ENCODE results near the gene TMEM250. TPM values are rescaled to one million over a fixed set of nuclear protein-coding genes. Genes with fewer than 3 reads are reported as not detected.

Gene TMEM250
- total RNA-seq, 1 experiment from 2014 or later = 78.4 TPM

DNA sequence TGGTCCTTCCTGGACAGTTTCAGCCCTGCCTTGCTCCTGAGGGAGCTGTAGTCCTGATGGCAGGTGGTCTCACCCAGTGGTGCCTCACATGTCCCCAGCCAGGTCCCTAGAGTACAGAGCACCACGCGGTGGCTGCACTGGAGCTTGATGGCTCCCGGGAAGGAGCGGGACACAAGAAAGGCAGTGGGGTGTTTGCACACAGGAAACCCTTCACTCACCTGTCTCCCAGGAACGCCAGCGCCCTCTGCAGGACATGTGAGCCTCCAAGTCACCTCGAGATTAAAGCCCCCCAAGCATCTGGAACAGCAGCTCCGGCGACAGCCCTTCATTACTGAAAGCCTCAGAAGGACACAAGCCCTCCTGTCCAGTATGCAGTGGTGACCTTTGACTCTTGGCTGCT lies 19.9 kb upstream of the TMEM250 start:
- DNase-seq = no peak
- Histone ChIP-seq H3K36me3 (no peaks in the 10 kb centered on the region), H3K9me3 (no peaks in the 10 kb centered on the region), H3K27me3 (peaks cover 14% of the 10 kb centered on the region; the same call in 1 of the 2 replicates), H3K4me3 (no peak overlapping the region)

DNA sequence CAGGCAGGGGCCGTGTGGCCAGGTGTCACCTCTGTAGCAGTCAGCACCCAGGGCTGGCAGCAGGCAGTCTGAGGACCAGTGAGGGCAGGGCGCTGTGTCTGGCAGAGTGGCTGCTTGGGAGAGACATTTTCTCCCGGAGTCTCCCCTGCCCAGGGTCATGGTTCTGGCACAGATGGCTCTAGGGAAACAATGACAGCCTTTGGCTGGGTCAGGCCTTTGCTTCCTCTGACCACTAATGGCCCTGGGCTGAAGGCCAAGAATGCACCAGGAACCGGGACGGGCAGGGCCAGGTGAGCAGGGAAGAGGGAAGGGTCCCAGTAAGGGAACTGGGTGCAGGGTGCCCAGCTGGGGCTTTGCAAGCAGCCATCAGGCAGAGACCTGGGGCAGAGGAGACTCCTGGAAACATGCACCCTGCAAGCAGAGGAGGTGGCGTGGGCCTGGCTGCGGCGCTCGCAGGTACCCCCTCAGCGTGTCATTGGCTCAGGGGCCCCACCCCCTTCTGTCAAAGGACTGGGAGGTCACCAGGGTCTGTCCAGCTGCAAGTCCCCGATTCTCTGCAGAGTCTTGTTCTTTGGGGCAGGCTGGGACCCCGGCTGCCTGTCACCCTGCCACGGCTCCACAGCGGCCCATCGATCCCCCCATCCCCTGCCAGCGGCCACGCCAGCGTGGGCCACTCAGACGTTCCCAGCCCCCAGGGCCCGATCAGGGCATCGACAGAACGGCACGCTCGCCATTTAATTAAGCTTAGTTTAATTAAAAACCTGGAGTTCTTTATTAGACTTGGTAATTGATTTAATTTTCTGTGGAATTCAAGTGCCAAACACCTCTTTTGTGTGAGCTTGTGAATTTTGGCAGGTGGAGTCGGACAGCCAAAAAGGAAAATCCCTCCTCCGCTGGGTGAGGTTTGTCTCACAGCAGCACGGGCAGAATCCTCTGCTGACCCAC lies 18.9 kb upstream of the TMEM250 start:
- DNase-seq = no peak
- Histone ChIP-seq H3K36me3 (no peaks in the 10 kb centered on the region), H3K4me3 (no peak overlapping the region), H3K9me3 (no peaks in the 10 kb centered on the region), H3K27me3 (peaks cover 16% of the 10 kb centered on the region; the same call in 1 of the 2 replicates)

DNA sequence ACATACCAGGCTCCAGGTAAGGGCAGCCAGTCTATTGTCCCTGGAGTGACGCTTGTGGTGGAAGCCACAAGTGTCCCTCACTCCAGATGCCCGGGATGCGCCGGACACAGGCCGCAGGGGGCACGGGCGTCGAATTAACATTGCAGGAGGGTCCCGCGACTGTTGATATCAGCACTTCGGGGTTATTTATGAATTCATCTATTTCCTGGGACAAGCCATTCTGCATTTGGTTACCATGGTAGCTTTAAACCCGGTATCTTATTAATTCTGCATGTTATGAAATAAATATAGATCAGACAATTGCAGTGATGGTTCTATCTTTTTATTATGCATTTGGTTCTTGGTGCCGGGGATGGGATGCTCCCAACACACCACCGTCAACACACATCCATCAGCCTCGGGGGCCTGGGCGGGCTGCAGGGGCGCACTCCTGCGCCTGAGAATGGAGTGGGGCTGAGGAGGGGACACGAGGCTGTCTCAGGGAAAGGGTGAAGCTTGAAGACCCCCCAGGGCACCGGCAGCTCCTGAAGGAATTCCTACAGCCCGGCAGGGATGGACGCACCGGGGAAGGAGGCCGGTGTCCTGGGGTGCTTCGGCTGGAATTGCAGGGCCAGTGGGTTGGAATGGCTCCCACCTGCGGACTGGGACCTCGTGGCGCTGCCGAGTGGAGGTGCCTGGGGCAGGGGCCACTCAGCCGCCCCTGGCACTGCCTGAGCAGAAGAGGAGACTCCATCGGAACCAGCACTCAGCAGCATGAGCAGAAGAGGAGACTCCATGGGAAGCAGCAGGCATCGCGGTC lies 17.7 kb upstream of the TMEM250 start:
- Histone ChIP-seq H3K27me3 (peaks cover 16% of the 10 kb centered on the region; the same call in 1 of the 2 replicates), H3K4me3 (no peak overlapping the region), H3K9me3 (no peaks in the 10 kb centered on the region), H3K36me3 (no peaks in the 10 kb centered on the region)
- no peak for DNase-seq

DNA sequence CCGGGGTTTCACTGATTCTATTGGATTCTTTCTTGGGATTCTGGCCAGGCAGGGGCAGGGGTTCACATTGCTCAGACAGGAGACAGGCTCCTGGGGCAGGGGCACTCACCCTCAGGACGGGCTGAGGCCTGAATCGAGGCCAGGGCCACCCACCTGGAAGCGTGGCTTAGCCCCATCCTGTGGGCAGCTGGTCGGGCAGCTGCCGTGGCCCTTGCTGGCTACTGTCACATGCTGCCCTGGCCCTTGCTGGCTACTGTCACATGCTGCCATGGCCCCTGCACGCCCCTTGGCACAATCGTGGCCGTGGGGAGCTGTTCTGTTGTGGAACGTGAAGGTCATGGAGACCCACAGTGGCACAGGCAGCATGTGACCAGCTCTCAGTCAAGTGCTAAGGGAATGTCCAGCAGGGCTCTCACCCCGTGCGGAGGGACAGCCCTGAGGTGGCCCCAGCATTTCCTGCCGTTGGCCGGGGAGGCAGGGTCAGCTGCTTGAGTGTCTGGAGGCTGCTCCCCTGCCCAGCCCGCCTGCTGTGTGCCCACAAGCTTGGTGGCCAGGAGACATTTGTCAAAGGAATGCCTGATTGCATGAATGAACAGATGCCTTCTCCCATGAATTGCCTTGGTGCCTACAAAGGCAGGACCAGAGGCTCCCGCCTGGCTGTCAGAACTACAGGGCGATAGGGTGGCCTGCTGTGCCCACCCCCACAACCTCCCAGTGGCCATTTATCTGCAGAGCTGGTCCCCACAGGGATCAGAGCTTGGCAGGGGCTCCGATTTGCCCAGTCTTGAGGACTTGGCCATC lies 16.9 kb upstream of the TMEM250 start:
- DNase-seq = no peak
- Histone ChIP-seq H3K36me3 (no peaks in the 10 kb centered on the region), H3K4me3 (no peak overlapping the region), H3K9me3 (no peaks in the 10 kb centered on the region), H3K27me3 (peaks cover 16% of the 10 kb centered on the region; the same call in 1 of the 2 replicates)

DNA sequence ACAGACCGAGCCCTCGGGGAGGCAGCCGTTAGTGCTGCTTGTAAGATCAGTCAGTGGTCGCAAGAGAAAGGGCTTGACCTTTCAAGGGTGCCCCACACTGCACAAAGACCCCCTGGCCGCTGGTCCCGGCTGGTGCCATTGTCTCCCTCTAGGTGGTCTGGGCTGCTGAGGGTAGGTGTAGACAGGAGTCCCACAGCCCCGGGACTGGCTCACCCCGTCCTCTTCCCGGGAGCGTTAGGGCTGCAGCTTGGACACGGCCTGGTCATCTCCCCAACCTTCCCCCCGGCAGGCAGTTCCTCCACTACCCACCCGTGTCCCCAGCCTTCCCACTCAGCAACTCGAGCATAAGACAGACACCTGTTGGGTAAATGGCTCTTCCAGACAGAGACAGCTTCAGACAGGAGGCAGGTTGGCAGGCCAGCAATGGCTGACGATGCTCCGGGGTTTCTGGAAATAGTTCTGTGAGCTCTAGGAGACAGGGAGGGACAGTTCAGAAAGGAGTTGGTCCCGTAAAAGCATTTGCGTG lies 15.3 kb upstream of the TMEM250 start:
- no peak for DNase-seq
- Histone ChIP-seq H3K27me3 (peaks cover 16% of the 10 kb centered on the region; the same call in 1 of the 2 replicates), H3K4me3 (peak overlapping the region; percentile 46), H3K9me3 (no peaks in the 10 kb centered on the region), H3K36me3 (no peaks in the 10 kb centered on the region)

DNA sequence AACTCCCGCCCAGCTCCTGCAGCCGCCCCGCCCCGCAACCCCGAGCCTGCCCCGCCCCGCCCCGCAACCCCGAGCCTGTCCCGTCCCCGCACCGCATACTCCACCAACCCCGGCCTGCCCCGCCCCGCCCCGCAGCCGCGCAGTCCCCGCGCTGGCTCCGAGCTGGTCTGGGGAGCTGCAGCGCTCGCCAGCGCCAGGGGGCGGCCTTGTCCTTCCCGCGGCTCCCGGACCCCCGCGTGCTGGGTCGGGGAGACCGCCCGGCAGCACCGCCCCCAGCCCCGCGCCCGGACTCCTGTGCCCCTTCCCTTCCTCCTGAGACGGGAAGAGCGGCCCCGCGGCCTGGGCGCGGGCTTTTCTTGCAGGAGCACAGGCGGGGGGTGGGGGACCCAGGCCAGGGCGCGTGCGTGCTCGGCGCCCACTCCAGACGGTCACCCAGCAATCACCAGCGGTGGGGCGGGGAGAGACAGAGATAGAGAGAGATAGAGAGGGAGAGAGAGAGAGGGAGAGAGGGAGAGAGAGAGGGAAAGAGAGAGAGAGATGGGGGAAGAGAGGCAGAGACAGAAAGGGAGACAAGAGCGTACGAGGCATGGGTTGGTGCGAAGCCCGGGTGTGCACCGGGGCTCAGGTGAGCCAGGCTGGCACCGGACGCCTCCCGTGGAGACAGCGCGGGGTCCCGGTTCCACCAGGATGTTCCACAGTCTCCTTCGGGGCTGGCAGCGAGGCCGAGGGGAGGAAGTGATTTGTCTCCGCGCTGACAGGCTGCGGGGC lies 14.7 kb upstream of the TMEM250 start:
- DNase-seq = peak; percentile 64
- H3K27me3 ChIP-seq = peaks cover 16% of the 10 kb centered on the region; the same call in 1 of the 2 replicates
- H3K4me3 ChIP-seq = peak overlapping the region; percentile 46

DNA sequence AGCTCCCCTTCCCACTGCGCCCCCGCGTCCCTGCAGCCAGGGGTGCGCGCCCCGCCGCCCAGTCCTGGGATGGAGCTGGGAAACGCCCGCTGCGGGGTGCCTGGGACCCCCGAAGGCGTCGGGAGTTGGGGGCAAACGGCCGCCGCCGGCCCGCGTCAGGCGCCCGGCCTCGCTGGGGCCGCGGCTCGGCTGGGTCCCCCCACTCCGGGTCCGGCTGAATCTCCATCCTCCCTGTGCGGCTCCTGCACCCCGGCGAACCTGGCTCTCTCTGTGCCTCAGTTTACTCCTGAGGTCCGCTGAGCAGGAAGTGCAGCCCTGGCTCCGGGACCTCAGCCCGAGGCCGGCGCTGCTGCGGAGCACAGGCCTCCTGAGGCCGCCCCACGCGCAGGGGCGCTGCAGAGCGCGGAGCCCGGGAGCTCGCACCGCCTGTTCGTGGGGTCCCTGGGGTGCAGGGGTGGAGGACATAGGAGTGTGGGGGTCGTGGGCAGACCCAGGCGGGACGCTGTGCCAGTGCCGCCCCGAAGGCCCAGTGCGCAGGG lies 13.9 kb upstream of the TMEM250 start:
- DNase-seq = no peak
- H3K4me3 ChIP-seq = no peak overlapping the region
- H3K9me3 ChIP-seq = no peaks in the 10 kb centered on the region
- no peaks in the 10 kb centered on the region for H3K36me3 ChIP-seq
- peaks cover 16% of the 10 kb centered on the region; the same call in 1 of the 2 replicates for H3K27me3 ChIP-seq

More for the DNA sequence above, 14.7 kb upstream of the TMEM250 start:
- Histone ChIP-seq H3K36me3 (no peaks in the 10 kb centered on the region), H3K9me3 (no peaks in the 10 kb centered on the region)

DNA sequence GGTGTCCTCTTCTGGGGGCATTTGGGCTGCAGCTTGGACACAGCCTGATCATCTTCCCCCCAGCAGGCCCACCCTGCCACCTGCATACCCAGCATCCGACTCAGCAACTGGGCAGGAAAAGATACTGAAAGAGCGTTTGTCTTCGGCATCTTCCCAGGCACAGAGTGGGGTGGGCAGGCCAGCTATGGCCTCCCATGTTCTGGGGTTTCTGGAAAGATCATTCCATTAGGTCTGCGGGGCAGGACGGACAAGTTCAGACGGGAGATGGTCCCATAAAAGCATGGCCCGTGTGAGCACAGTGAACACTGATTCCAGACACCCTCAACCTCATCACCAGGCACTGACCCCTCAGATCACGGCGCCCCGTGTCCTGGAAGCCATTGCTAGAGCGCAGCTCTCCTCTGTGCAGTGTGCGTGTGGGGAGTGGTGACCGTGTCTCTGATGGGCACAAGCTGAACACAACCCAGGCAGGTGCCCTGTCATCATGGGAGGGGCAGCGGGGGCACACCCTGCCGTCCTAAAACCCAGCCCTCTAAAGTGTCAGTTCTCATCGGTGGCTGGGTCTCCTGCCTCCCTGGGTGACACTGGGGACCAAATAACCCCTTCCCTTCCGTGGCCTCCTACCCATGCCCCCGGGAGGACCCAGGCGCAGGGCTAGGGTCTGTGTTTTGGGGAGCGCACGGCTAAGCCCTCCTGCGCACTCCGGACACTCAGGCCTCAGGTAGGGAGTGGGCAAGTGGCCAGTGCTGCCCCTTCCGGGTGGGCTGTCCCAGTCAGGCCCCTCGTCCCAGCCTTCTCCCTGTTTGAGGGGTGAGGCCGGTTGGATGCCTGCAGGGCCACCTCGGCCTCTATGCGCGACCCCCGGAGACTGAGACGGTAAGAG lies 13.2 kb upstream of the TMEM250 start:
- Histone ChIP-seq H3K36me3 (no peaks in the 10 kb centered on the region), H3K27me3 (peaks cover 16% of the 10 kb centered on the region; the same call in 1 of the 2 replicates), H3K4me3 (no peak overlapping the region), H3K9me3 (no peaks in the 10 kb centered on the region)
- no peak for DNase-seq

DNA sequence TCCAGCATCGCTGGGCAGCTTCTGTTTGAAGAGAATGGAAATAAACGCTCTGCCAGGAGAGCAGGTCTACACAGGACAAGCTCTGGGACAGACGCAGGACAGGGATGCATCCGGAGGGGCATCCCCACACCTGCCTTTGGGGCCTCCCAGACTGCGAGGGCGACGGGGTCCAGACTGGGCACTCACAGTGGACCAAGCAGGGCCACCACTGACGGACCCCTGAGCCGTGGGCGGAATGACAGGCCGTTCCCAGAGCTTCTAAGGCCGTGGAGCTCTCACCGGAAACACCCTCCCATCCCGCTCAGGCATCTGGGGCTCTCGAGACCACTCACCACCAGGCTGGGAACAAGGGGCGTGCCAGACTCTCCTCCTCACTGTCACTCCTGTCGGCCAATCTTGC lies 10.5 kb upstream of the TMEM250 start:
- no peak for DNase-seq
- Histone ChIP-seq H3K36me3 (no peaks in the 10 kb centered on the region), H3K4me3 (no peak overlapping the region), H3K9me3 (no peaks in the 10 kb centered on the region), H3K27me3 (peaks cover 8% of the 10 kb centered on the region; the same call in 1 of the 2 replicates)

DNA sequence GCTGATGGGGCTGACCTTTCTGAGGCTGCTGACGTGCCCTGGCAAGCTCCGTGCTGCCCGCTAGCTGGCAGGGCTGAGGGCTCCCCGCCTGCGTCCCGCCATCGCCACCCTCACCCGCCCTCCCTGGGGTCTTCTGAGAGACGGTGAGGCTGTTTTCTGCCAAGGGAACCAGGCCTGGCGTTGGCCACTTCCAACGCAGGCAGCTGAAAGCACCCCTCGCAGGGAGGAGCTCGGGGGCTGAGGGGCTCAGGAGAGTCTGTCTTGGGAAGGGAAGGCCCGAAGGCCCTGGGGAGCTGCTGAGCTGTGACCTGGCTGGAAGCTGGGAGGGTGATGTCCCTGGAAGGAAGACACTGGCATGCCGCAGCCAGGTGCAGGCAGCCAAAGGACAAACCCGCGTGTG lies 9.8 kb upstream of the TMEM250 start:
- Histone ChIP-seq H3K27me3 (peaks cover 2% of the 10 kb centered on the region; the same call in 1 of the 2 replicates), H3K4me3 (no peak overlapping the region), H3K36me3 (no peaks in the 10 kb centered on the region), H3K9me3 (no peaks in the 10 kb centered on the region)
- DNase-seq = no peak

DNA sequence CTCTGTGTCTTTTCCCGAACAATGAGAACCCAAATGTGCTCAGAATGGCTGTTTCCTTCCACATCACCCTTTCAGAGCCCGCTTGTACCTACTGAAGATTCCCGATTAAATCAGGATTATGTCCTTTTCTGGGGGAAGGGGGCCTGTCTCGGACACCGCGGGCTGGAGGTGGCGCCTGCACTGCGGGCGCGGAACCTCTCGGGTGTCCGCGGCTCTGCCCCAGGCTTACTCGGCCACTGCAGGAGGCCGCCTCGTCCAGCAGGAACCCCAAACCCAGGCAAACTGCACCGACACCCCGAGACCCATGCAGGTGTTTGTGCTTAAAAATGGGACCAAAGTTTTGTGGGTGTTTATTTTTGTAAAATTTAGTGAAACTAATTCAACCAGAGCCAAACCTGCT lies 8.6 kb upstream of the TMEM250 start:
- DNase-seq = no peak
- no peaks in the 10 kb centered on the region for H3K27me3 ChIP-seq
- no peaks in the 10 kb centered on the region for H3K36me3 ChIP-seq

DNA sequence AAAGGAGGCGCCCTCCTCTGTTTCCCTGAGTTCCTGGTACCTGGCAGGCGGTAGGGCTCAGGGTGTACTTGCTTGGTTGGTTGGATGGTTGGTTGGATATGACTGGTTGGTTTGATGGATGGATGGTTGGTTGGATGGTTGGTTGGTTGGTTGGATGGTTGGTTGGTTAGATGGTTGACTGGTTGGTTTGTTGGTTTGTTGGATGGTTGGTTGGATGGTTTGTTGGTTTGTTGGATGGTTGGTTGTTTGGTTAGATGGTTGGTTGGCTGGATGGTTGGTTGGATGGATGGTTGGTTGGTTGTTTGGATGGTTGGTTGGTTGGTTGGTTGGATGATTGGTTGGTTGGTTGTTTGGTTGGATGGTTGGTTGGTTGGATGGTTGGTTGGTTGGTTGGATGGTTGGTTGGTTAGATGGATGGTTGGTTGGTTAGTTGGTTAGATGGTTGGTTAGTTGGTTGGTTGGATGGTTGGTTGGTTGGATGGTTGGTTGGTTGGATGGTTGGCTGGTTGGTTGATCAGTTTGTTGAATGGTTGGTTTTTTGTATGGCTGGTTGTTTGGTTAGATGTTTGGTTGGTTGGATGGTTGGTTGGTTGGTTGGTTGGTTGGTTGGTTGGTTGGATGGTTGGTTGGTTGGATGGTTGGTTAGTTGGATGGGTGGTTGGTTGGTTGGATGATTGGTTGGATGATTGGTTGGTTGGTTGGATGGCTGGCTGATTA lies 6.5 kb upstream of the TMEM250 start:
- Histone ChIP-seq H3K9me3 (no peaks in the 10 kb centered on the region), H3K27me3 (no peaks in the 10 kb centered on the region), H3K36me3 (peaks cover 3% of the 10 kb centered on the region), H3K4me3 (no peak overlapping the region)
- no peak for DNase-seq

More for the DNA sequence above, 8.6 kb upstream of the TMEM250 start:
- Histone ChIP-seq H3K4me3 (no peak overlapping the region), H3K9me3 (no peaks in the 10 kb centered on the region)

DNA sequence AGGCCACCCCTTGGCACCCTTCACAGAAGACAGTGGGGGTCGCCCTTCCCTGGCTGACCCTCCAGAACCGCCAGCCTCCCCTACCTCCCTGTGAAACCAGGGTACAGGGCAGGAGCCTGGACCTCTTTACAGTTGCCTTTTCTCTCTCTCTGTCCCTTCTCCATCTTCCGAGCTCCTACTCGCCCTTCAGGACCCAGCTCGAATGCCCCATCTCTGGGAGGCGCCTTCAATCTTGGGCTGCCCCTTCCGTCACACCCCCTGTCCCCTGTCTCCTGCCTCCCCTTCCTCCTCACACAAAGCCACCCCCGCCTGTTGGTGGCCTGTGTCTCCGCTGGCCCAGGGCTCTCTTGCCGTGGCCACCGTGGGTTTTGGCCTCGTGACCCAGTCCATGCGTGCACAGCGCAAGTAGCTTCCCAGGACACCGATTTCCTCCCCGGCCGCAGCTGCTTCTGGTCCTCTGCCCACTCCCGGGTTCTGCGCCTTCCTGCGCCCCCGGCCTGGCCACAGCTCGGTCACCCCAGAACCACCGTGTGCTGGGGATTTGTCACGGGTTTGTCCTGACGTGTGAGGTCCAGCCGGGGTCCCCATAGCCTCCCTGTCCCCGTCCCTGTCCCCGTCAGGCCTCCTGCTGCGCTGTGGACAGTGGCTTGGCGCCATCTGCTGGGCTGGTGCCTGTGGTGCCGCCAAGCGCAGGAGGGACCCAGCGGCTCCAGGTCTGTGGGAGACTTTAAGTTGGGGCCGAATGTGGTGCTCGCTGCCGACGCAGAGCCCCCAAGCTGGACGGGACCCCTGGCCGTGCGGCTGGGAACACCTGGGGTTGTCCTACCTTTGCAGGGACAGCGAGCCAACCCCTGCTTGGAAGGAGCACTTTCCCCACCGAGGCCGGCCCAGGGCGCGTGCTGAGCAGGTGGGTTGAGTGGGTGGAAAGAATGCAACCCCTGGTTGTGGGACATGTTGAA lies 4.0 kb upstream of the TMEM250 start:
- Histone ChIP-seq H3K36me3 (peaks cover 8% of the 10 kb centered on the region), H3K4me3 (no peak overlapping the region), H3K27me3 (no peaks in the 10 kb centered on the region), H3K9me3 (no peaks in the 10 kb centered on the region)
- peak; percentile 43 for DNase-seq
